SK-N-SH (cell line): ENCODE measurements around the gene ZFYVE19.

Experiments
- EP300 ChIP-seq, 2 experiments: IDR thresholded peaks; 2 replicates each; pipeline versions ENCODE4 v1.4.0 to v1.6.1; 2012; ENCODE audit warnings: borderline replicate concordance in 1 of 2, low read depth in 1 of 2, low read length in 1 of 2
- EZH2phosphoT487 ChIP-seq: fragments of 200-600 bp; sonication (generic); IDR thresholded peaks from 2 replicates; pipeline ENCODE4 v1.6.1; 2017; ENCODE audit warnings: low read depth, mixed run types, mild to moderate bottlenecking, antibody characterized with exemption, moderate library complexity, borderline replicate concordance
- GABPA ChIP-seq: IDR thresholded peaks from 2 replicates; pipeline ENCODE4 v1.4.0; 2012; ENCODE audit warnings: low read depth, mild to moderate bottlenecking
- NRF1 ChIP-seq: IDR thresholded peaks from 2 replicates; pipeline ENCODE4 v1.6.1; 2012; ENCODE audit warnings: low read depth, mild to moderate bottlenecking, low read length
- POLR2AphosphoS5 ChIP-seq: IDR thresholded peaks from 2 replicates; pipeline ENCODE4 v1.6.1; 2012; ENCODE audit warnings: low read depth, low read length
- TEAD4 ChIP-seq: IDR thresholded peaks from 2 replicates; pipeline ENCODE4 v1.4.0; 2012; ENCODE audit warnings: mild to moderate bottlenecking, borderline replicate concordance; ENCODE audit not compliant: insufficient read depth
- YY1 ChIP-seq: IDR thresholded peaks from 2 replicates; pipeline ENCODE4 v1.4.0; 2012; ENCODE audit warnings: low read depth, mild to moderate bottlenecking
- TF ChIP-seq, protein P1 (sequence below): fragments of 200-600 bp; sonication (generic); IDR thresholded peaks from 2 replicates; pipeline ENCODE4 v1.6.1; 2017; ENCODE audit warnings: antibody characterized with exemption, mild to moderate bottlenecking, moderate library complexity

DNA sequence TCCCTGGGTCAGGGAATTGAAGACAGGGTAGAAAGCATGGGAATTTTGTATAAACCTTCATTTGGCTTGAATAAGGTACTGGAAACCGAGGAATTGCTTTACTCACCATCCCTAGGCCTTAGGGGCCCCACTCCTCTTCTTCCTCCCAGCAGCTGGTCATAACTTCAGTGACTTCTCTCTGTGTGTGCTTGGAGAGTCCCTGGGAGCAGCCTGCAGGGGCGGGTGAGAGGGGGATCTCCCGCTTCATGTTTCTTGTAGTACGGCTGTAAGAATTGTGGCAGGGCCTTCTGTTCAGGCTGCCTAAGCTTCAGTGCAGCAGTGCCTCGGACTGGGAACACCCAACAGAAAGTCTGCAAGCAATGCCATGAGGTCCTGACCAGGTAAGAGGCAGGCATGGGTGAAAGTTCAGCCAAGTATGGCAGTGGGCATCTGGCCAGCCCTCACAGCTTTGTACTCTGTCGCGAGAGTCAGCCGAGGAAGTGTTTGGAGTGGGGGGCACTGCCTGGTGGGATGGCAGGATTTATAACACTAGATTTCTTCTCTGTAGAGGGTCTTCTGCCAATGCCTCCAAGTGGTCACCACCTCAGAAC, 2.1 kb downstream of the ZFYVE19 start:
- TF ChIP-seq EZH2phosphoT487 (no peak), GABPA (no peak), POLR2AphosphoS5 (no peak), TEAD4 (no peak), NRF1 (no peak), EP300 (IDR thresholded peaks at IDR 0.05; ENCODE audit: borderline replicate concordance in 1 of 2, low read depth in 1 of 2, low read length in 1 of 2) (no peak), YY1 (no peak)
- TF ChIP-seq, protein P1, sequence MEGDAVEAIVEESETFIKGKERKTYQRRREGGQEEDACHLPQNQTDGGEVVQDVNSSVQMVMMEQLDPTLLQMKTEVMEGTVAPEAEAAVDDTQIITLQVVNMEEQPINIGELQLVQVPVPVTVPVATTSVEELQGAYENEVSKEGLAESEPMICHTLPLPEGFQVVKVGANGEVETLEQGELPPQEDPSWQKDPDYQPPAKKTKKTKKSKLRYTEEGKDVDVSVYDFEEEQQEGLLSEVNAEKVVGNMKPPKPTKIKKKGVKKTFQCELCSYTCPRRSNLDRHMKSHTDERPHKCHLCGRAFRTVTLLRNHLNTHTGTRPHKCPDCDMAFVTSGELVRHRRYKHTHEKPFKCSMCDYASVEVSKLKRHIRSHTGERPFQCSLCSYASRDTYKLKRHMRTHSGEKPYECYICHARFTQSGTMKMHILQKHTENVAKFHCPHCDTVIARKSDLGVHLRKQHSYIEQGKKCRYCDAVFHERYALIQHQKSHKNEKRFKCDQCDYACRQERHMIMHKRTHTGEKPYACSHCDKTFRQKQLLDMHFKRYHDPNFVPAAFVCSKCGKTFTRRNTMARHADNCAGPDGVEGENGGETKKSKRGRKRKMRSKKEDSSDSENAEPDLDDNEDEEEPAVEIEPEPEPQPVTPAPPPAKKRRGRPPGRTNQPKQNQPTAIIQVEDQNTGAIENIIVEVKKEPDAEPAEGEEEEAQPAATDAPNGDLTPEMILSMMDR = no peak
